ENCODE measurements around the gene ASB1. TPM values are rescaled to one million over a fixed set of nuclear protein-coding genes. Genes with fewer than 3 reads are reported as not detected.

ASB1 gene
- total and polyA plus RNA-seq, 9 of the 15 experiments (the other 6 are each of a cell fraction or from before 2014, with no cell fraction given), result 6.3 to 37.7 (median 23.9) TPM

DNA sequence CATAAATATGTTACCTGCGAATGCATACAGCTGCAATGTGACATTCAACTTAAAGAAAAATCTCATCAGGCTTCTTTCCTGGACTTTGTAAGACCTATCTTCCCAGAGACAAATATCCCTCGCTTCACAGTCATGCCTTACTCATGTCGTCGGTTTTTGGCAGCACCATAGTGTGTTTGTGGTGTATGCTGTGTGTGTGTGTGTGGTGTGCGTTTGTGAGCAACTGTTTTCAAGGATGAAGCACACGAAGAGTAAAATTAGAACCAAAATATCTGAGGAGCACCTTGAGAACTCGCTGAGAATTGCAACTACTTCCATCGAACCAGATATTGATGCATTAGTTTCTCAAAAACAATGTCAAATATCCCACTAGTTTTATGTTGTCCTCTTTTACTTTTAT is 56.9 kb downstream of the ASB1 start (continued):
- TF ChIP-seq YBX1 (IDR thresholded peaks at IDR 0.05), result no peak

DNA sequence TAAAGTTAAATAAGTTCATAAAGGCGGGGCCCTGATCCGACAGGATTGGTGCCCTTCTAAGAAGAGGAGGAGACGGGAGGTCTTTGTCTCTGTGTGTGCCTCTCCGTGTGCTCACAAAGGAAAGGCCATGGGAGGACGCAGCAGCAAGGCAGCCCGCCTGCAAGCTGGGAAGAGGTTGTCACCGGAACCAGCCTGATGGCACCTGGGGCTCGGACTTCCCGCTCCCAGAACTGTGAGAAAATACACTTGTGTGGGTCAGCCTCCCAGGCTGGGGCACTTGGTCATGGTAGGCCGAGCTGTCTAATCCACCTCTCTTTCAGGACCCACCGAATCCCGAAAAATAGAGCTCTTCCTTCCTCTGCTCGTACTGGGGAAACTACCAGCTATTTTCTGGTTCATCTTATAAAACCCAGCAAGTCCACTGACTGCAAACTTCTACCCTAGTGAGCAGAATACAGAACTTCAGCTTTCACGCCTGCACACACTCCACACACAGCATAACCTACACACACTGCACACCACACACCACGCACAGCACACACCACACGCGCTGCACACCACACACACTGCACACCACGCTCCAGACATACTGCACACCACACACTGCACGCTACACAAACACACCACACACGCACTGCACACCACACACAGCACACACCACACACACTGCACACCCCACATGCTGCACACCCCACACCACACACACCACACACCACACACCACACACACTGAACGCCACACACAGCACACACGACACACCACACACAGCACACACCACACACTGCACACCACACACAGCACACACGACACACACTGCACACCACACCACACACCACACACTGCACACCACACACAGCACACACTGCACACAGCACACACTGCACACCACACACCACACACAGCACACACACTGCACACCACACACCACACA is 58.1 kb downstream of the ASB1 start:
- Histone ChIP-seq H3K9me1 (ENCODE audit: control insufficient read depth, insufficient read depth, low read length) (no peaks in the 10 kb centered on the region), H3K4me2 (ENCODE audit: insufficient read depth, low read length) (no peak overlapping the region), H2AFZ (ENCODE audit: low read depth, low read length) (no peak overlapping the region), H3K27ac (ENCODE audit: extremely low read depth, low read depth, low read length) (no peak overlapping the region), H3K4me1 (replicated peaks in 1 of 2; ENCODE audit: control insufficient read depth in 2 of 2, insufficient read depth in 2 of 2, low read length in 2 of 2) (peaks cover 0 to 4% of the 10 kb centered on the region in 2 experiments; a peak in 1 of 5 replicates), H4K20me1 (replicated peaks; ENCODE audit: control insufficient read depth, insufficient read depth, low read length) (no peaks in the 10 kb centered on the region), H3K27me3 (ENCODE audit: control insufficient read depth in 2 of 2, insufficient read depth in 2 of 2, low read length in 2 of 2) (peaks cover 3 to 32% of the 10 kb centered on the region in 2 experiments; a peak in 4 of 5 replicates), H3K79me2 (ENCODE audit: control insufficient read depth, insufficient read depth, low read length) (no peaks in the 10 kb centered on the region), H3K4me3 (no peak overlapping the region), H3K9me3 (replicated peaks; ENCODE audit: control insufficient read depth, insufficient read depth, low read depth, low read length) (peaks cover 5% of the 10 kb centered on the region; the same call in 1 of the 2 replicates), H3K9ac (ENCODE audit: insufficient read depth in 1 of 2, low read depth in 2 of 2, low read length in 2 of 2) (no peak overlapping the region; a peak in 1 of 4 replicates), H3K36me3 (ENCODE audit: control insufficient read depth, insufficient read depth, low read length) (no peaks in the 10 kb centered on the region)
- ChIA-PET POLR2A (no interaction called here), CTCF (ENCODE audit: low intra/inter-chr PET ratio) (no interaction called here)
- WGBS (ENCODE audit: insufficient coverage, low coverage, missing lambda C conversion rate), result 13% methylated on average over 6 of the region's 23 CpGs
- ATAC-seq (no peak), DNase-seq (ENCODE audit: extremely low read depth in 1 of 4, low spot score in 3 of 4) (no peak), FAIRE-seq (no peak)
- intact Hi-C loops (cut with micrococcal nuclease), result no loop called here
- BruUV-seq (replicated peaks), result no TSS peak
- in situ Hi-C loops (cut with MboI), result no loop called here
- TF ChIP-seq ZNF778 (CRISPR knock-in tag; IDR thresholded peaks at IDR 0.05), result no peak
- no peak for TF ChIP-seq PTTG1 (tag; IDR thresholded peaks at IDR 0.05; ENCODE audit: low read depth)
- no peak for TF ChIP-seq ZNF212 (CRISPR knock-in tag; IDR thresholded peaks at IDR 0.05)
- TF ChIP-seq FOXK1 (CRISPR knock-in tag; IDR thresholded peaks at IDR 0.05; ENCODE audit: borderline replicate concordance), result no peak
- TF ChIP-seq FOS (IDR thresholded peaks at IDR 0.05; ENCODE audit: extremely low read depth, insufficient read length), result no peak
- TF ChIP-seq SLC30A9 (CRISPR knock-in tag; IDR thresholded peaks at IDR 0.05), result no peak
- no peak for TF ChIP-seq MTA2 (IDR thresholded peaks at IDR 0.05; ENCODE audit: low read depth)
- TF ChIP-seq, protein P1, sequence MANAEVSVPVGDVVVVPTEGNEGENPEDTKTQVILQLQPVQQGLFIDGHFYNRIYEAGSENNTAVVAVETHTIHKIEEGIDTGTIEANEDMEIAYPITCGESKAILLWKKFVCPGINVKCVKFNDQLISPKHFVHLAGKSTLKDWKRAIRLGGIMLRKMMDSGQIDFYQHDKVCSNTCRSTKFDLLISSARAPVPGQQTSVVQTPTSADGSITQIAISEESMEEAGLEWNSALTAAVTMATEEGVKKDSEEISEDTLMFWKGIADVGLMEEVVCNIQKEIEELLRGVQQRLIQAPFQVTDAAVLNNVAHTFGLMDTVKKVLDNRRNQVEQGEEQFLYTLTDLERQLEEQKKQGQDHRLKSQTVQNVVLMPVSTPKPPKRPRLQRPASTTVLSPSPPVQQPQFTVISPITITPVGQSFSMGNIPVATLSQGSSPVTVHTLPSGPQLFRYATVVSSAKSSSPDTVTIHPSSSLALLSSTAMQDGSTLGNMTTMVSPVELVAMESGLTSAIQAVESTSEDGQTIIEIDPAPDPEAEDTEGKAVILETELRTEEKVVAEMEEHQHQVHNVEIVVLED (CRISPR knock-in tag; IDR thresholded peaks at IDR 0.05), result no peak
- no peak for TF ChIP-seq ZEB2 (IDR thresholded peaks at IDR 0.05)
- no peak for TF ChIP-seq ZNF274 (IDR thresholded peaks at IDR 0.05; ENCODE audit: borderline replicate concordance, low read depth, low read length)
- TF ChIP-seq PML (IDR thresholded peaks at IDR 0.05; ENCODE audit: low read length), result no peak
- no peak for TF ChIP-seq MAFF (IDR thresholded peaks at IDR 0.05; ENCODE audit: low read length)
- TF ChIP-seq, protein P2, sequence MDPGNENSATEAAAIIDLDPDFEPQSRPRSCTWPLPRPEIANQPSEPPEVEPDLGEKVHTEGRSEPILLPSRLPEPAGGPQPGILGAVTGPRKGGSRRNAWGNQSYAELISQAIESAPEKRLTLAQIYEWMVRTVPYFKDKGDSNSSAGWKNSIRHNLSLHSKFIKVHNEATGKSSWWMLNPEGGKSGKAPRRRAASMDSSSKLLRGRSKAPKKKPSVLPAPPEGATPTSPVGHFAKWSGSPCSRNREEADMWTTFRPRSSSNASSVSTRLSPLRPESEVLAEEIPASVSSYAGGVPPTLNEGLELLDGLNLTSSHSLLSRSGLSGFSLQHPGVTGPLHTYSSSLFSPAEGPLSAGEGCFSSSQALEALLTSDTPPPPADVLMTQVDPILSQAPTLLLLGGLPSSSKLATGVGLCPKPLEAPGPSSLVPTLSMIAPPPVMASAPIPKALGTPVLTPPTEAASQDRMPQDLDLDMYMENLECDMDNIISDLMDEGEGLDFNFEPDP (CRISPR knock-in tag; IDR thresholded peaks at IDR 0.05), result no peak
- TF ChIP-seq ATF1 (CRISPR knock-in tag; IDR thresholded peaks at IDR 0.05), result no peak
- no peak for TF ChIP-seq ATF1 (tag; IDR thresholded peaks at IDR 0.05)
- TF ChIP-seq, protein P3, sequence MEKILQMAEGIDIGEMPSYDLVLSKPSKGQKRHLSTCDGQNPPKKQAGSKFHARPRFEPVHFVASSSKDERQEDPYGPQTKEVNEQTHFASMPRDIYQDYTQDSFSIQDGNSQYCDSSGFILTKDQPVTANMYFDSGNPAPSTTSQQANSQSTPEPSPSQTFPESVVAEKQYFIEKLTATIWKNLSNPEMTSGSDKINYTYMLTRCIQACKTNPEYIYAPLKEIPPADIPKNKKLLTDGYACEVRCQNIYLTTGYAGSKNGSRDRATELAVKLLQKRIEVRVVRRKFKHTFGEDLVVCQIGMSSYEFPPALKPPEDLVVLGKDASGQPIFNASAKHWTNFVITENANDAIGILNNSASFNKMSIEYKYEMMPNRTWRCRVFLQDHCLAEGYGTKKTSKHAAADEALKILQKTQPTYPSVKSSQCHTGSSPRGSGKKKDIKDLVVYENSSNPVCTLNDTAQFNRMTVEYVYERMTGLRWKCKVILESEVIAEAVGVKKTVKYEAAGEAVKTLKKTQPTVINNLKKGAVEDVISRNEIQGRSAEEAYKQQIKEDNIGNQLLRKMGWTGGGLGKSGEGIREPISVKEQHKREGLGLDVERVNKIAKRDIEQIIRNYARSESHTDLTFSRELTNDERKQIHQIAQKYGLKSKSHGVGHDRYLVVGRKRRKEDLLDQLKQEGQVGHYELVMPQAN (IDR thresholded peaks at IDR 0.05; ENCODE audit: borderline replicate concordance), result no peak
